ENCODE data around the gene PLEKHG2.

PLEKHG2 gene

GRCh38 chr19:39406656-39407409, 5.6 kb upstream of the PLEKHG2 start, which contains the start of gene ZFP36:
Gene ZFP36 (plus strand): TSS chr19:39406847. CDS start chr19:39406905, 58 bp downstream.
- DNase-seq (ENCODE audit: low read depth in 2 of 3, low spot score in 1 of 3), result peak; percentile 79 to 85 (median 82)

GRCh38 chr19:39407410-39407659, 5.1 kb upstream of the PLEKHG2 start:
- no peak for DNase-seq (ENCODE audit: low read depth in 2 of 3, low spot score in 1 of 3)

GRCh38 chr19:39407660-39408391, 4.6 kb upstream of the PLEKHG2 start:
- peak in 1 of 3 donors; percentile 30 for DNase-seq (ENCODE audit: low read depth in 2 of 3, low spot score in 1 of 3)

- DNase-seq (ENCODE audit: low read depth in 2 of 3, low spot score in 1 of 3), result no peak
Measured at GRCh38 chr19:39408392-39409207, 3.9 kb upstream of the PLEKHG2 start.

- DNase-seq (ENCODE audit: low read depth in 2 of 3, low spot score in 1 of 3), result peak in 2 of 3 donors; percentile 62 to 66
Measured at GRCh38 chr19:39409208-39410016, 3.1 kb upstream of the PLEKHG2 start.

GRCh38 chr19:39410017-39410830, 2.2 kb upstream of the PLEKHG2 start:
- DNase-seq (ENCODE audit: low read depth in 2 of 3, low spot score in 1 of 3), result no peak

GRCh38 chr19:39410831-39411080, 1.7 kb upstream of the PLEKHG2 start:
- DNase-seq (ENCODE audit: low read depth in 2 of 3, low spot score in 1 of 3), result no peak

GRCh38 chr19:39411081-39411831, 1.2 kb upstream of the PLEKHG2 start:
- DNase-seq (ENCODE audit: low read depth in 2 of 3, low spot score in 1 of 3), result no peak

GRCh38 chr19:39411832-39412099, 703 bp upstream of the PLEKHG2 start:
- peak; percentile 82 to 95 (median 86) for DNase-seq (ENCODE audit: low read depth in 2 of 3, low spot score in 1 of 3)

- no peak for DNase-seq (ENCODE audit: low read depth in 2 of 3, low spot score in 1 of 3)
Measured at GRCh38 chr19:39412867-39413271, 400 bp downstream of the PLEKHG2 start.

GRCh38 chr19:39413272-39413910, 922 bp downstream of the PLEKHG2 start:
- DNase-seq (ENCODE audit: low read depth in 2 of 3, low spot score in 1 of 3), result no peak

GRCh38 chr19:39413911-39414608, 1.6 kb downstream of the PLEKHG2 start:
- no peak for DNase-seq (ENCODE audit: low read depth in 2 of 3, low spot score in 1 of 3)

GRCh38 chr19:39415111-39416046, 2.9 kb downstream of the PLEKHG2 start:
- DNase-seq (ENCODE audit: low read depth in 2 of 3, low spot score in 1 of 3), result no peak

- no peak for DNase-seq (ENCODE audit: low read depth in 2 of 3, low spot score in 1 of 3)
Measured at GRCh38 chr19:39416152-39417120, 4.0 kb downstream of the PLEKHG2 start.

GRCh38 chr19:39417463-39418181, 5.2 kb downstream of the PLEKHG2 start:
- DNase-seq (ENCODE audit: low read depth in 2 of 3, low spot score in 1 of 3), result no peak

- no peak for DNase-seq (ENCODE audit: low read depth in 2 of 3, low spot score in 1 of 3)
Measured at GRCh38 chr19:39419003-39419402, 6.5 kb downstream of the PLEKHG2 start.
